MM.1S (cell line): ENCODE results near the gene ROPN1B.

ENCODE experiments used
- CTCF ChIP-seq: fragments of 300-600 bp; sonication (generic); IDR thresholded peaks from 2 replicates; pipeline ENCODE4 v1.5.1; 2016; ENCODE audit warnings: antibody characterized with exemption, low read length, mixed read lengths
- EZH2 ChIP-seq: fragments of 300-600 bp; sonication (generic); optimal IDR thresholded peaks from 2 replicates; pipeline ENCODE3; 2017; ENCODE audit warnings: low read depth, mild to moderate bottlenecking, antibody characterized with exemption, low read length, mixed read lengths

DNA sequence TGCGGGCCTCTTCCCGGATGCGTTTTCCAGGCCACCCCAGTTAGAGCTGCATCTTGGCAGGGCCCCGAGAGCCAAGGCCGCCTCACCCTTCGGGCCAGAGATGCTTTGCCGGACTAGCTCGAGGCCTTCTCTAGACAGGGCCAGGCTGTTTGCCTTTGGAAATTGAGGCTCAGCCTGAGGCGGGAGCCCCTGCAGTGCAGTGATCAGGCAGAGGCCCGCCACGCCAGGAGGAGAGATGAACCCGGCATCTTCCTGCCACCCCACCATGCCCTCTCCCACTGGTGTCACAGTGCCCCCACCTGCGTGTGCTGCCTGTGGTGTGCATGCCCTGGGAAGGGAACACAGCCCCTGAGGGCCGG is 8.9 kb upstream of the ROPN1B start:
- TF ChIP-seq EZH2: no peak
- no peak for TF ChIP-seq CTCF
